HepG2 (cell line): ENCODE measurements around the gene MVK. TPM values are rescaled to one million over a fixed set of nuclear protein-coding genes. Genes with fewer than 3 reads are reported as not detected.

Source experiments
- ATAC-seq: fragments of 200-7000 bp; cut with Tn5 transposase; 3 replicates; pipeline ENCODE4 v1.9.1; 2020; ENCODE audit warnings: mild to moderate bottlenecking, moderate library complexity
- BruUV-seq: library from RNA; stranded (reverse); fragments of 400-500 nt; replicated peaks from 2 replicates; lab custom pipeline; 2021; lab: Mats Ljungman, UMichigan
- CTCF ChIA-PET: fragments of 300-600 bp; formaldehyde crosslinking; extraction: SDS; loops from one replicate; lab custom pipeline; 2021; ENCODE audit warnings: low total read pairs, inconsistent platforms, low intra/inter-chr PET ratio; lab: Yijun Ruan, JAX
- POLR2A ChIA-PET: fragments of 350-600 bp; sonication (Branson Sonifier 250); formaldehyde crosslinking; loops from one replicate; lab custom pipeline; 2020; ENCODE audit warnings: antibody characterized with exemption, inconsistent platforms; lab: Yijun Ruan, JAX
- DNase-seq: peaks from one replicate; pipeline ENCODE4 v3.0.0-alpha.2; 2015; ENCODE audit warnings: low spot score
- FAIRE-seq: peaks from 3 replicates; lab custom pipeline; 2011; peaks lifted over from hg19 to GRCh38; lab: Jason Lieb, UNC
- H2AFZ ChIP-seq: one replicate; pipeline ENCODE4 v1.6.1; 2011; ENCODE audit warnings: low read length, inconsistent platforms
- H3K27ac ChIP-seq: fragments of 300-600 bp; 3 replicates; pipeline ENCODE4 v1.8.0; 2011; ENCODE audit warnings: mixed run types, mild to moderate bottlenecking, mixed read lengths, low read length, inconsistent platforms; ENCODE audit not compliant: insufficient read depth; ENCODE audit errors: extremely low read length
- H3K27me3 ChIP-seq, 2 experiments: fragments of 200-600 bp in 1 of 2; 2 replicates in 1 of 2; 3 replicates in 1 of 2; pipeline versions ENCODE4 v1.6.0 to v1.8.0; 2011; ENCODE audit warnings: low read length in 2 of 2, mild to moderate bottlenecking in 2 of 2, moderate library complexity in 2 of 2, inconsistent platforms in 1 of 2; ENCODE audit not compliant: insufficient read depth in 2 of 2, control insufficient read depth in 1 of 2
- H3K36me3 ChIP-seq, 2 experiments: fragments of 200-600 bp in 1 of 2; replicated peaks in 1 of 2; 2 replicates in 1 of 2; 3 replicates in 1 of 2; pipeline versions ENCODE4 v1.5.1 to v1.8.0; 2011; ENCODE audit warnings: low read length in 2 of 2, inconsistent platforms in 1 of 2; ENCODE audit not compliant: insufficient read depth in 2 of 2, control insufficient read depth in 1 of 2
- H3K4me1 ChIP-seq: 2 replicates; pipeline ENCODE4 v1.5.1; 2012; ENCODE audit warnings: low read length, inconsistent platforms; ENCODE audit not compliant: insufficient read depth
- H3K4me2 ChIP-seq: 2 replicates; pipeline ENCODE4 v1.6.0; 2011; ENCODE audit warnings: low read depth, low read length, inconsistent platforms
- H3K4me3 ChIP-seq, 3 experiments: fragments of 200-600 bp in 1 of 3; sonication (generic), shearing (Covaris generic) in 1 of 3; replicated peaks in 1 of 3; 2 replicates each; pipeline ENCODE4 v1.5.1; 2011 to 2016; ENCODE audit warnings: low read length in 3 of 3, inconsistent platforms in 2 of 3, low read depth in 2 of 3, mild to moderate bottlenecking in 2 of 3, control low read depth in 1 of 3, mixed read lengths in 1 of 3; ENCODE audit not compliant: insufficient read depth in 1 of 3
- H3K79me2 ChIP-seq: one replicate; pipeline ENCODE4 v1.6.1; 2011; ENCODE audit warnings: low read length, inconsistent platforms; ENCODE audit not compliant: insufficient read depth
- H3K9ac ChIP-seq: 2 replicates; pipeline ENCODE4 v1.6.0; 2011; ENCODE audit warnings: mild to moderate bottlenecking, low read depth, low read length, inconsistent platforms; ENCODE audit not compliant: insufficient read depth
- H3K9me3 ChIP-seq: 2 replicates; pipeline ENCODE4 v1.5.1; 2012; ENCODE audit warnings: mild to moderate bottlenecking, low read length
- H4K20me1 ChIP-seq: 2 replicates; pipeline ENCODE4 v1.6.0; 2011; ENCODE audit warnings: inconsistent platforms, mild to moderate bottlenecking, low read length, moderate library complexity; ENCODE audit not compliant: insufficient read depth
- ELF3 ChIP-seq: IDR thresholded peaks from 2 replicates; pipeline ENCODE4 v1.6.1; 2016; ENCODE audit warnings: missing genetic modification reagents, missing compliant biosample characterization
- GABPA ChIP-seq, 2 experiments: IDR thresholded peaks; 2 replicates each; pipeline ENCODE4 v1.6.1; 2011 to 2016; ENCODE audit warnings: low read depth in 2 of 2, low read length in 1 of 2, missing biosample characterization in 1 of 2, missing genetic modification characterization in 1 of 2
- GABPB1 ChIP-seq: IDR thresholded peaks from 2 replicates; pipeline ENCODE4 v1.6.1; 2016; ENCODE audit warnings: mild to moderate bottlenecking, missing genetic modification reagents, moderate library complexity, missing compliant biosample characterization
- KDM5B ChIP-seq: sonication (generic); formaldehyde crosslinking; IDR thresholded peaks from 2 replicates; pipeline ENCODE4 v1.4.0; 2020; ENCODE audit warnings: missing genetic modification reagents, mild to moderate bottlenecking, borderline replicate concordance
- KLF15 ChIP-seq: sonication (generic); formaldehyde crosslinking; IDR thresholded peaks from 2 replicates; pipeline ENCODE4 v1.8.1; 2023; ENCODE audit warnings: borderline replicate concordance, mild to moderate bottlenecking, inconsistent platforms, missing genetic modification reagents, mixed read lengths
- MAX ChIP-seq: IDR thresholded peaks from 2 replicates; pipeline ENCODE4 v1.6.1; 2012; ENCODE audit warnings: inconsistent platforms
- NCOR1 ChIP-seq: fragments of 200-600 bp; sonication (generic); IDR thresholded peaks from 2 replicates; pipeline ENCODE4 v1.7.0; 2017; ENCODE audit warnings: antibody characterized with exemption, low read length, borderline replicate concordance
- PHF8 ChIP-seq: sonication (generic); formaldehyde crosslinking; IDR thresholded peaks from 2 replicates; pipeline ENCODE4 v1.5.0; 2020; ENCODE audit warnings: missing genetic modification reagents
- RXRB ChIP-seq: IDR thresholded peaks from 2 replicates; pipeline ENCODE4 v1.6.1; 2016; ENCODE audit warnings: borderline replicate concordance, missing genetic modification reagents, missing compliant biosample characterization
- SMAD3 ChIP-seq: sonication (generic); formaldehyde crosslinking; IDR thresholded peaks from 2 replicates; pipeline ENCODE4 v1.4.0; 2020; ENCODE audit warnings: missing genetic modification reagents
- SOX13 ChIP-seq, 3 experiments: fragments of 450-650 bp in 1 of 3; sonication (generic) in 1 of 3; formaldehyde crosslinking in 1 of 3; IDR thresholded peaks in 2 of 3; conservative IDR thresholded peaks in 1 of 3; 2 replicates each; pipeline versions ENCODE4 v1.5.0 to v1.6.1; 2016 to 2020; ENCODE audit warnings: antibody characterized with exemption in 1 of 3, mild to moderate bottlenecking in 1 of 3, missing compliant biosample characterization in 1 of 3, missing genetic modification reagents in 1 of 3, moderate library complexity in 1 of 3
- TBX2 ChIP-seq: sonication (generic); formaldehyde crosslinking; IDR thresholded peaks from 2 replicates; pipeline ENCODE4 v1.5.0; 2020; ENCODE audit warnings: missing genetic modification reagents, mild to moderate bottlenecking, borderline replicate concordance
- ZFX ChIP-seq: sonication (generic); formaldehyde crosslinking; IDR thresholded peaks from 2 replicates; pipeline ENCODE4 v1.4.0; 2020; ENCODE audit warnings: mild to moderate bottlenecking, low read depth, missing genetic modification reagents, moderate library complexity
- ZNF12 ChIP-seq: sonication (generic); formaldehyde crosslinking; IDR thresholded peaks from 2 replicates; pipeline ENCODE4 v1.5.0; 2020; ENCODE audit warnings: missing genetic modification reagents
- ZNF124 ChIP-seq: sonication (generic); formaldehyde crosslinking; IDR thresholded peaks from 2 replicates; pipeline ENCODE4 v1.4.0; 2020; ENCODE audit warnings: missing genetic modification reagents
- ZNF143 ChIP-seq: sonication (generic); formaldehyde crosslinking; IDR thresholded peaks from 2 replicates; pipeline ENCODE4 v1.4.0; 2020; ENCODE audit warnings: missing genetic modification reagents
- ZNF564 ChIP-seq: sonication (generic); formaldehyde crosslinking; IDR thresholded peaks from 2 replicates; pipeline ENCODE4 v1.8.1; 2023; ENCODE audit warnings: mild to moderate bottlenecking, missing genetic modification reagents
- ZNF780A ChIP-seq: sonication (generic); formaldehyde crosslinking; IDR thresholded peaks from 2 replicates; pipeline ENCODE4 v1.8.0; 2022; ENCODE audit warnings: mild to moderate bottlenecking, missing genetic modification reagents, moderate library complexity
- ZNF784 ChIP-seq: sonication (generic); formaldehyde crosslinking; IDR thresholded peaks from 2 replicates; pipeline ENCODE4 v1.5.1; 2020; ENCODE audit warnings: missing genetic modification reagents, mild to moderate bottlenecking, borderline replicate concordance
- ZSCAN20 ChIP-seq: sonication (generic); formaldehyde crosslinking; IDR thresholded peaks from 2 replicates; pipeline ENCODE4 v1.4.0; 2020; ENCODE audit warnings: missing genetic modification reagents, mild to moderate bottlenecking, borderline replicate concordance
- WGBS: methylation state at CpG from one replicate; pipeline ENCODE4 v1.1.6; 2017; ENCODE audit warnings: low lambda C conversion rate; 5-methylcytosine and 5-hydroxymethylcytosine counted together
- in situ Hi-C: cut with HindIII; loops from 2 replicates; pipeline ENCODE4 v1.10.0; 2017; ENCODE audit warnings: low pct_unique_long_range_greater_than_20kb; ENCODE audit not compliant: extremely low pct_ligation_motif_present
- intact Hi-C: fragments of 100-400 bp; cut with micrococcal nuclease; formaldehyde crosslinking; loops from one replicate; pipeline ENCODE4 v1.10.0; 2022; ENCODE audit not compliant: unreplicated experiment
- polyA plus RNA-seq, 8 experiments: library from polyadenylated mRNA; depleted of rRNA in 3 of 8; stranded (reverse) in 7 of 8; unstranded in 1 of 8; fragments of >200 nt; fragmentation: Illumina TruSeq in 4 of 8; extraction: Trizol in 4 of 8; gene quantifications; 2 replicates each; pipeline versions ENCODE4 v1.2.1 to v1.2.3, GENCODE V29; 2011 to 2016; ENCODE audit warnings: low read depth in 4 of 8, missing spikeins in 1 of 8, mixed read lengths in 1 of 8; ENCODE audit not compliant: insufficient read depth in 1 of 8
- total RNA-seq, 5 experiments: library from RNA; depleted of rRNA; stranded (reverse); fragments of >200 nt; fragmentation: Illumina TruSeq; extraction: Trizol; gene quantifications; 2 replicates each; pipeline ENCODE4 v1.2.3, GENCODE V29; 2016; ENCODE audit warnings: low read depth in 1 of 5

The MVK gene
- total and polyA plus RNA-seq, 2 of the 13 experiments (the other 11 are each of a cell fraction or from before 2014, with no cell fraction given): 11.6 to 66.9 TPM

GRCh38 chr12:109640961-109641360 is 67.4 kb downstream of the MVK start:
- Histone ChIP-seq H3K27me3 (peaks cover 2 to 16% of the 10 kb centered on the region in 2 experiments; a peak in 3 of 5 replicates), H4K20me1 (no peaks in the 10 kb centered on the region), H3K36me3 (no peaks in the 10 kb centered on the region), H3K27ac (no peak overlapping the region), H3K4me2 (no peak overlapping the region), H2AFZ (no peak overlapping the region), H3K4me3 (no peak overlapping the region), H3K4me1 (peaks cover 9% of the 10 kb centered on the region), H3K79me2 (no peaks in the 10 kb centered on the region), H3K9me3 (no peaks in the 10 kb centered on the region), H3K9ac (no peak overlapping the region)
- no TSS peak for BruUV-seq
- 6% methylated on average over 3 of the region's 3 CpGs for WGBS
- CTCF ChIA-PET: no interaction called here
- DNase-seq (no peak), ATAC-seq (peak; percentile 38; the same call in 1 of the 3 replicates), FAIRE-seq (no peak)
- POLR2A ChIA-PET: no interaction called here
- intact Hi-C loops: no loop called here
- 0 out of 2 replicates have a peak, but pooled peaks have one; percentile 30 for TF ChIP-seq ZNF143
- TF ChIP-seq ZNF784 (CRISPR knock-in tag): no peak
- TF ChIP-seq GABPA (IDR thresholded peaks at IDR 0.05; ENCODE audit: low read depth, low read length): no peak
- TF ChIP-seq GABPA (CRISPR knock-in tag; IDR thresholded peaks at IDR 0.05; ENCODE audit: low read depth): 0 out of 2 replicates have a peak, but pooled peaks have one; percentile 21
- TF ChIP-seq ZNF780A (CRISPR knock-in tag): no peak
- no peak for TF ChIP-seq ZNF12 (CRISPR knock-in tag)
- peak; percentile 36; the same call in 1 of the 2 replicates for TF ChIP-seq ZFX (CRISPR knock-in tag)
- no peak for TF ChIP-seq PHF8 (CRISPR knock-in tag)
- peak; percentile 52; the same call in 1 of the 2 replicates for TF ChIP-seq ZNF564 (CRISPR knock-in tag)
- 0 out of 2 replicates have a peak, but pooled peaks have one; percentile 23 for TF ChIP-seq KDM5B
- no peak for TF ChIP-seq TBX2
- TF ChIP-seq NCOR1: no peak
- peak; percentile 42; the same call in 1 of the 2 replicates for TF ChIP-seq ELF3 (CRISPR knock-in tag)
- no peak for TF ChIP-seq KLF15 (CRISPR knock-in tag)
- TF ChIP-seq ZNF124 (CRISPR knock-in tag): no peak
- no peak for TF ChIP-seq ZSCAN20
- no peak for TF ChIP-seq RXRB (CRISPR knock-in tag)
- no peak for TF ChIP-seq SMAD3 (CRISPR knock-in tag)
- TF ChIP-seq GABPB1 (CRISPR knock-in tag): 0 out of 2 replicates have a peak, but pooled peaks have one; percentile 11
- no peak for TF ChIP-seq SOX13 (IDR thresholded peaks at IDR 0.05)
- TF ChIP-seq SOX13 (CRISPR knock-in tag; conservative IDR thresholded peaks at IDR 0.05 in 1 of 2, IDR thresholded peaks at IDR 0.05 in 1 of 2): no peak
- TF ChIP-seq MAX: peak; percentile 59
- in situ Hi-C loops: no loop called here
